T-helper 1 cell treated with Interleukin-12 subunit alpha and Interleukin-12 subunit beta and Interleukin-4 antibody, amounts not matched to agents 30 ng/mL and 1 ng/mL, for 36 hours (primary cell): Measurements from ENCODE around the gene GSTO1. TPM values are rescaled to one million over a fixed set of nuclear protein-coding genes. Genes with fewer than 3 reads are reported as not detected.

Experiments used
- intact Hi-C: fragments of 100-400 bp; cut with micrococcal nuclease; formaldehyde crosslinking; loops from one replicate; pipeline ENCODE4 v1.15.1; 2024
- total RNA-seq: library from RNA; stranded (reverse); gene quantifications from 2 replicates; pipeline ENCODE4 v1.2.3, GENCODE V29; 2022

Gene GSTO1
- total RNA-seq, 1 donor from 2014 or later = 112 TPM

DNA sequence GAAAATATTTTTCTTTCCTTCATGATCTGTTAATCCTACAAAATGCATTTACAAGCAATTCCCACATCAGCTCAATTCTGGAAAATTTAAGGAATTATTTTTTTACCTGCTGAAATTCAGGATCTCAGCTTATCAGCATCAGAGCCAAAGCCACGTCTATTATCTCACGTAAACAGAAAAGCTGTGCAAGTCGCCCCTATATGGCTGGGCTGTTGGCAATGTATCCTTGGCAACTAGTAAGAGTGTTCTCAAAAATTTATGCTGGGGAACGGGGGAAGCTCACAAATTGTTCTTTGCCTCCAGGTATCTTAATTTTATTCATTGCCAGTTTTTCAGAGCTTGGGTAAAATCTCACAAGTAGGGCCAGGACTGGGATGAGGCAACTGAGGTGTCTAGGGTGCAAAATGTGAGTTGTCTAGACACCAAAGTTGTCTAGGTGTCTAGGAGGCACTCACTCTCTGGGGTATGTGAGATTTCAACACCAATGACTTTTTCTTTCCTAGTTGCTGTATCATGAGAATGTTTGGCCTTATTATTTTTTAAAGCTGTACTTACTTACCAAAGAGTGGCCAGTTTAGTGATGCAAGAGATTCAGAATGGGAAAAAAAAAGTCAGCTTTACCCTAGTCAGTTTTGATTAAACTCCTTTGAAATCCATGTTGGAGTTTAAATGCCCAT is 19.3 kb downstream of the GSTO1 start:
- intact Hi-C loops = loop anchor here (1.0 kb wide), 1 partner anchor 76 kb away; no protein-coding TSS in a partner anchor

DNA sequence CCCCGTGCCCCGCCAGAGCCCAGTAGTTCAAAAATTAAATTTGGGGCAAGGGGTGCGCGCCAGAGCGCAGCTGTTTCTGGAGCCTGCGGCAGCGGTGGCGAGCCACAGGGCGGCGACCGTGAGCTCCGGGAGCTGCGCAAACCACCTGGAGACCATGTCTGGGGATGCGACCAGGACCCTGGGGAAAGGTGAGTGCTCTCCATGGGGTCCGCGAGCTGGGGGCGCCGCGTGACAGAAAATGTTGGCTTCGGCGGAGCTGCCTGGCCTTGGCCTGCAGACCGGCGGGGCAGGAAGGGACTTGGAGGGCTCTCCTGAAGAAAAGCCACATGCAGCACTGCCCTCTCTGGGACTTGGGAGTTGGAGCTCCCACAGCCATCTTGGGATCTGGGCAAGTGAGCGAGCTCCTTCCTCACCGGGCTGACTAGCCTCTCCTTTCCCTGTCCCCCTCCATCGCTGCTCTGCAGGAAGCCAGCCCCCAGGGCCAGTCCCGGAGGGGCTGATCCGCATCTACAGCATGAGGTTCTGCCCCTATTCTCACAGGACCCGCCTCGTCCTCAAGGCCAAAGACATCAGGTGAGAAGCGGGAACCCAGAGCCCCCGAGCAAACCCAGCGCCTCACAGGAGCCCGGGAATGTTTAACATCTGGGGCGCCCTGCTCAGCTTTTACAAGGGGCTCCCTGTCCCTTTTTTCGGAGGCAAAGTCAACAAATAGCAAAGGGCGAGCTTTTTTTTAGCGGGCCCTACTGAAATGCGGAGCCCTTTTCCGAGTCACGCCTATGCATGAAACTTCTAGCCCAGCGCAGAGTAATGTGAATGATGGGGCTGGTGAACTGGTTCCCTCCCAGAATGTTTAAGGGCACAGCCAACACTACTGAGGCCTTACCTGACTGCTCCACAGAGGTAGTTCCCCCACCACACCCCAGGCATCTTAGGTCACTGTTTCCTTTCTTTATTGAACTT is 20.4 kb downstream of the GSTO1 start:
- intact Hi-C loops = loop anchor here (1.0 kb wide), 1 partner anchor 75 kb away; no protein-coding TSS in a partner anchor

GRCh38 chr10:104276192-104276591 is 21.5 kb downstream of the GSTO1 start:
- intact Hi-C loops = no loop called here

GRCh38 chr10:104277785-104278184 is 23.1 kb downstream of the GSTO1 start:
- intact Hi-C loops = no loop called here

DNA sequence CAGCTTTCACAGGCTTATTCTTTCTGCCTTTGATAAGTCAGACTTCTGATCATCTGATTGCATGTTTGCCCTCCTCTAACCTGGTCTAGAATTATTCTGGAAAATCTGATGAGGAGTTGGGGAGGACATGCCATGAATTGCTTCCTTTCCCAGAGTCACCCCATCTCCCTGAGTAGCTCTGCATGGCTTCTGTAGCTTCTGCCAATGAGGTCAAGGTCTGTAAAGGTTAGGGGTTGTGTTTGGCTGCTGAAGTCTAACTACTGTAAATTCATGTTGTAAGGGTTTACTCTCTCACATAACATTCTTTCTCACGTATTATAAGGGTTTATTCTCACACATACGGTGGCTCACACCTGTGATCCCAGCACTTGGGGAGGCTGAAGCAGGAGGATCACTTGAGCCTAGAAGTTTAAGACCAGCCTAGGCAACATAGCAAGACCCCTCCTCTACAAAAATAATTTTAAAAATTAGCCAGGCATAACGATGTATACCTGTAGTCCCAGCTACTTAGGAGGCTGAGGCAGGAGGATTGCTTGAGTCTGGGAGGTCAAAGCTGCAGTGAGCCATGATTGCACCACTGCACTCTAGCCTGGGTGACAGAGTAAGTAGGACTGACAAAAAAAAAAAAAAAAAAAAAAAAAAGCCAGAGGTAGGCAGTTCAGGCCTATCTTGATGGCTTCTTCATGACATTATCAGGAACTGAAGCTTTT is 25.0 kb downstream of the GSTO1 start:
- intact Hi-C loops = no loop called here

DNA sequence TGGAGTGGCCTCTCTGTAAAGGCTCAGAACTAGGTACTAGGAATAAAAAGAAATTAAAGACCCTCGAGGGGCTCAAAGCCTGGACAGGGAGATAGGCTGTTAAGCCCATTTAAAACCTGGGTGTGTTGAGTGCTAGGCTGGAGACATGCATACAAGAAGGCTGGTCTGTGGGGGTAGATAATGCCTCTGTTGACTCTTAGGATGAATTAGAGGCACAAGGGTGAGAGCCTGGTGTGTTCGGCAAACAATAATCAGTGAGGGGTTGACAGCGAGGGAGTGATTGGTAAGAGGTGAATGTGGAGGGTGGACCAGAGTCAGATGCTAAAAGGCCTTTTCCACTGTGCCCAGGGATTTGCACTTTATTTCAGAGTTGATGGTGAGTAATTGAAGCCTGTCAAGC is 27.0 kb downstream of the GSTO1 start:
- intact Hi-C loops = no loop called here

GRCh38 chr10:104284846-104285245 is 30.2 kb downstream of the GSTO1 start:
- intact Hi-C loops = no loop called here

DNA sequence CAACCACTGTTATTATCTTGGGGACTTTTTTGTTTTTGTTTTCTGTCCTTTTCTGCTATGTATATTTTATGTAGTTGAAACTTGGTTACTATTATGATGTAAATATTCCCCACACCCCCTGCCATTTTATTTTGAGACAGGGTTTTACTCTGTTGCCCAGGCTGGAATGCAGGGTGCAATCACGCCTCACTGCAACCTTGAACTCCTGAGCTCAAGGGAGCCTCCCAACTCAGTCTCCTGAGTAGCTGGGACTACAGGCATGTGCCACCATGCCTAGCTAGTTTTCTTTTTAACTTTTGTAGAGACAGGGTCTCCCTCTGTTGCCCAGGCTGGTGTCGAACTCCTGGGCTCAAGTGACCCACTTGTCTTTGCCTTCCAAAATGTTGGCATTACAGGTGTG is 32.2 kb downstream of the GSTO1 start:
- intact Hi-C loops = no loop called here

DNA sequence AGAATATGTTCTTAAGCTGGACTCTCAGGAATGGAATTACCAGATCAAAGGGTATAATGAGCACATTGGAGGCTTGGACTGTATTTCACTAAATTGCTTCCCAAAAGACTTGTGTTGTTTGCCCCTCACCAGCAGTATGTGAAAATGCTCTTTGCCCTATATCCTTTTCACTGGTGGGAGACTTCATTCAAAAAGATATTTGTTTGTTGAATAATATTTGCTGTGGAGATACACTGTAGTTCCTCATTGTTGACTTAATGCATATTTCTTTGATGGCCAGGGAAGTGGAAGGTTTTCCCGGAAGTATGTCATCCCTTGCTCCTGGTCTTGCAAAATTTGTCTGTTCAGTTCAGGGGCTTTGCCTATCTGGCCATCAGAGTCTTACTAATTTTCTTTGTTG is 33.7 kb downstream of the GSTO1 start:
- intact Hi-C loops = no loop called here

DNA sequence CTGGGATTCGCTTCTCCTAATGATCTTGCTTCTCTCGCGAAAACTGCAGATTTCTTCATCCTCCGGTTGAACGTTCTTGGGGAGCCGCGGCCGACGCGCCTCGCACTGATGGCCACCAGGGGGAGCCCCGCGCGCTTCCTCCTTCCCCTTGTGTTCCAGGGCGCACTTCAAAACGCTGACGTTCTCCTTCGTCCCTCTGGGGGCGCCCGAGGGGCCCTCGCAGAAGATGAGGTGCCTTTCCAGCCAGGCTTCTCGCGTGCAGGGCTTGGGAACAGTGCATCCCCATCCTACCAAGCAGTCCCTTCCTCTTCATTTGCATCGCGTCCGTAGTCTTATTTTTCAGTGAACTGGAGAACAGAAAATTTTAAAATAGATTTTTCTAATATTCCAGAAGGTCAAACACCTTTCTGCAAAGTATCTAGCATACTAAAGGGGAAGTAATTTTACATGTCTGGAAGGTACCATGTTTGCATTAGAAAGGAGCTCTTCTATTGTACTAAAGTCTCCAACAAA is 36.8 kb downstream of the GSTO1 start:
- intact Hi-C loops = loop anchor here (1.0 kb wide), 6 partner anchors 9 to 255 kb away; partner anchors contain the start of genes GSTO2 and ITPRIP

DNA sequence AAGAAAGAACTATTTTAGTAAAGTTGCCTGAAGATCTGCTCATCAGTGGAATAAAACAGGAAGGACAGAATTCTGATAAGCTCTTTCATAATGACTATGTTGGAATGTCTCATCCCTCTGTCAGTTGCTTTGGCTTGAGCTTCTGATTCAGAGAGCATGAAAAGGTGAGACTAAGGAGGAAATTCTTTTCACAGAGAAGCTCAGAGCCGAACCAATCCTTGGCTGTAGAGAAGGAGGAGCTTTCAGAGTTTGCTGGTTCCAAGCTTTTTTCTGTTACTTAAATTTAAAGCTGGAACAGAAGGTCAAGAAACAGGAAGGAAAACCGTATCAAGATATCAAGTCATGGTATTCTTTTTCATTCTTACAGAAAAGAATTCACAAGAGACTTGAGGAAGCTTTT is 38.3 kb downstream of the GSTO1 start:
- intact Hi-C loops = no loop called here

DNA sequence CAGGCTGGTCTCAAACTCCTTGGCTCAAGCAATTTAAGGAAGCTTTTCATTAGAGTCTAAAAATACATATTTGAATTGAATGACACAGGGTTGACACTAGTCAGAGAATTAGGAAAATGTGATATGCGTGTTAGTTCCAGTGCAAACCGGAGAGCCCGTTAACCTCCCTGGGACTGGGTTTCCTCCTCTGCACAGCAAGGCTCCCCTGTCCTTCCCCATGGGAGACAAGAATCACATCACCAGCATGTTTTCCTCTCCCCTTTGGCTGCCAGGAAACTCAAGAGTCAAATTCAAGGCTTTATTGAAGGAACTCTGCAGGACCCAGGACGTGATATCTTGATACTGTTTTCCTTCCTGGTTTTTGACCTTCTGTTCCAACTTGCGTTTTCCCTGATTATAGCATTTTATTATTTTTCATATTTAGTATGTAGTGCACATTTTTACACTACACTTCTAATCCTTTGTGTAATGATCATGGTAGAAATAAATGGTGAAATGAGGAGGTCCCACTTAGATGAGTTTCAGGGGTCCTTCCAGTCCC is 39.2 kb downstream of the GSTO1 start:
- intact Hi-C loops = no loop called here

DNA sequence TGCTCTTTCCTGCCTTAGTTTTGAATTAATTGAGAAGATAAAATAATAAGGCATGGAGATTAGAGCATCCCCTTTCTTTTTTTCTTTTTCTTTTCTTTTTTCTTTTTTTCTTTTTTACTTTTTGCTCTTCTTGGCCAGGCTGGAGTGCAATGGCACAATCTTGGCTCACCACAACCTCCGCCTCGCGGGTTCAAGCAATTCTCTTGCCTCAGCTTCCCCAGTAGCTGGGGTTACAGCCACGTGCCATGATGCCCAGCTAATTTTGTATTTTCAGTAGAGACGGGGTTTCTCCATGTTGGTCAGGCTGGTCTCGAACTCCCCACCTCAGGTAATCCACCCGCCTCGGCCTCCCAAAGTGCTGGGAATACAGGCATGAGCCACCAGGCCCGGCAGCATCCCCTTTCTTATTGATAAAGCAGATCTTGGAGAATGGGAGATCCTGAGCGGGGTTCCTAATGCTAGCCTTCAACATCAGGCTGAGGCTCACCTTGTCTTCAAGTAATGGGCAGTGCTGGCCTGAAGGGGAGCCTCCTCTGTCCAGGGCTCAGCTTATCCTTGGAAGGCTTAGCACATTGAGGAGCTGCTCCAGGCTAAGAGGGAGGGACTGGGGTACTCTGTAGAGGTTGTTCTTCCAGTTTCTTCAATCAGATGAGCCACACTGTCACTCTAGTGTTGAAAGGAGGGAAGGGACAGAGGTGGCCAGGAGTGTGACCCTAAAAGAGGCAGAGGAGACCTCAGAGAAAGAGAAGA is 42.2 kb downstream of the GSTO1 start:
- intact Hi-C loops = no loop called here

- intact Hi-C loops = no loop called here
These were observed 43.3 kb downstream of the GSTO1 start for GRCh38 chr10:104297697-104298660.

DNA sequence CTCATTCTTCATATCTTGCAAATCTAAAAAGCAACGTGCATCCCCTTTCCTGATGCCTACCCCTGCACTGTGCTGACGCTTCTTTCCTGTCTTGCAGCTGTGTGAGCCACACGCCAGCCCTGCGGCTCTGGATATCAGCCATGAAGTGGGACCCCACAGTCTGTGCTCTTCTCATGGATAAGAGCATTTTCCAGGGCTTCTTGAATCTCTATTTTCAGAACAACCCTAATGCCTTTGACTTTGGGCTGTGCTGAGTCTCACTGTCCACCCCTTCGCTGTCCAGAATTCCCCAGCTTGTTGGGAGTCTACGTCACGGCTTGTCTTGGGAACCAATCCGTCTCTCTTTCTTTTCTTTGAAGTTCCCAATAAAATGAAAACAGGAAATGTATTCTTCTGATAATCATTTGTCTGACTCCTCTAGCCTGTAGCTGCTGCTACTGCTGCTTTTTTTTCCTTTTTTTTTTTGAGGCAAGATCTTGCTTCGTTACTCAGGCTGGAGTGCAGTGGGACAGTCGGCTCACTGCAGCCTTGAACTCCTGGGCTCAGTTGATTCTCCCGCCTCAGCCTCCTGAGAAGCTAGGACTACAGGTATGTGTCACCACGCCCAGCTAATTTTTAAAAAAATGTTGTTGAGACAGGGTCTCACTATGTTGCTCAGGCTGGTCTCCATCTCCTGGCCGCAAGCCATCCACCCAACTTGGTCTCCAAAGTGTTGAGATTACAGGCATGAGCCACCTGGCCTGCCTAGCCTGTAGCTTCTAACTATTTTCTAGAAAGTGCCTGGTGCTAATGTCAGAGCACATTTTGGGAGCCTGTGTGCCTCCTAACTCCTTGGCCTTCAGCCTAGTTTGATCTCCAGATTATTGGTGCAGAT is 44.6 kb downstream of the GSTO1 start:
- intact Hi-C loops = no loop called here

DNA sequence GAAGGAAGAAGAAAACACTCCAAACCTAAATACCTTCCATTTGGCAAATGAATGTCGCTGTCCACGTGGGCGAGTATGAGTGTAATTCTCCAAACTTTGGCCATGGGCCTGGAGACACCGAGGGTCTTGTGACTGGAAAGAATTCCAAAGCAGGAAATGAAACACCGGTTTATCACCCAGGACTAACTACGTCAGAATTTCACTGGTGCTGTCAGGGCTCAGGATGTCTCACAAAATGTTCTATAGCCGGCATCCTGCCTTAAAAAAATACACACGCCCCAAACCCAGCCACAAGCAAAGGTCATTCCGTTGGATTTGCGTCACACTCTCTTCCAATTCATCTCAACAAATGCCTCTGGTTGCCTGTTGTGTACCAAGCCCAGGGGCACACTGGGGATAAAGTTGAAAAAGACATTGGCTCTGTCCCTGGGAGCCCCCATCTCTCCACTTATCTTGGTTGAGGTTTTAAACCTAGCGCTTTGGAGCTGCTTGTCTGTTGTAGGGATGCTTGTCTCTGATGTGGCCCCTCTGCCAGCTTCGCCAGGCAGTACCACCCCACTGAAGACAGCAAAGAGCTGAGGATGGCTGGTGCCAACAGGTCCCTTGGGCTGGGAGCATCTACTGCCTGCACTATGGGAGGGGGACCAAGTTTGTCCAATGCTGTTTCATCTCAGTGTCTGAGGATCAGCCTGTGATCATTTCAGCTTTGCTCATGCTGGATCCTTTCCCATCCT is 45.5 kb downstream of the GSTO1 start:
- intact Hi-C loops = loop anchor here (1.0 kb wide), 1 partner anchor 9 kb away; no protein-coding TSS in a partner anchor

DNA sequence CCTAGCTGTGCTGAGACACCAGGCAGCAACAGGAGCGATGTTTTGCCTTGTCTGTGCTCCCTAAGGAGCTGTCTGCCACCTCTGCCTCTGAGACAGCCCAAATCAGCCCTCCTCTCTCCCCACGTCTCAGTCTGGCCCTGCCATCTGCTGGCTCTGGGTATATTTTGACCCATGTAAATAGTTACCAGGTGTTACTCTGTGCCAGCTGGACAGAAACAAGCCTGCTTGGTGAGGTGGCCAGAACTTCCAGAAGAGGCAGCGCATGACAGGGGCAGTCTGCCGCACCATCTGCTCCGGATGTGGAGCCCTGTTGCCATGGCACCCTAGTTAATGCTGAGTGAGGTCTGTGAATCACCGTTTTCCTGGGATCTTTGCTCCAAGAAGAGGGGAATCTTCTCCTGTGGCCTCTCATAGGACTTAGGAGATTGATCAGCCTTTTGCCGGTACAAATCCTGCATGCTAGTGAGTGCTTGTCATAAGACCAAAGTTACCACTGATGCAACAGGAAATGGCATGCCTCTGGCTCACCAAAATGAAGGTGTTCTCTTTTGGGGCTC is 46.1 kb downstream of the GSTO1 start:
- intact Hi-C loops = loop anchor here (1.0 kb wide), 1 partner anchor 10 kb away; no protein-coding TSS in a partner anchor
